HG02642 (cell line): ENCODE results near the gene TGFBR1.
"Not testable (repeated sequence)": the region's sequence is repeated elsewhere in the genome, so short reads cannot be mapped to it uniquely, and the experiment has no call there.

ENCODE experiments used
- ATAC-seq: cut with Tn5 transposase; IDR thresholded peaks from one replicate; pipeline ENCODE4 v1.9.1; 2021; ENCODE audit warnings: mild to moderate bottlenecking; ENCODE audit not compliant: unreplicated experiment, poor library complexity

Gene TGFBR1

DNA sequence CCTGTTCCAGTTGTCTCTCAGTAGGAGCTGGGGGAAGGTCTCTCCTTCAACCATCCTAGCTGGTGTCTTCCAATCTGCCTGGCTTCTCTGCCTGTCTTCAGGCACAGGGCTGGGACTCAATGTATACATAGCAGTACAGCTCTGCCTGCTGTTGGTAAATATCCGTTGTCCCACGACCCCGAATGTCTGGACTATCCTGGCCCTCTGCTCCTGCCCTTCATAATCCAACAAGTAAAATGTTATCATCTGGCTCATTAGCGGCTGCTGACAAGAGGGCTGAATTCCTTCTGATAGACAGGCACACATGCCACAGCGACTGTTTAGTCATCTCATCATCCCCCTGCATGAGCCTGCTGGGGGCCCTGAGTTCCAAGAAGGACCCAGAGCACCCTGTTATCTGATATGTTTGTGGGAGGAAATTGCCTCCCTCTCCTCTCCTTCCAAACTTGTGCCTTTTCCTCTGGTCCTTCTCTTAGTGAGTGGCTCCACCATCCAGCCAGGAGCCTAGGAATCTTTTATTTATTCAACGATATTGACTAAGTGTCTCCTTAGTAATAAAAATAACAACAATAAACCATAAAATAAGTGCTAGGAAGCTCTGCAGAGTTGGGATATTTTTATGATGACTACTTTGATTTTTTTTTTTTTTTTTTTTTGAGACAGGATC, 29.5 kb upstream of the TGFBR1 start:
- no peak for ATAC-seq

DNA sequence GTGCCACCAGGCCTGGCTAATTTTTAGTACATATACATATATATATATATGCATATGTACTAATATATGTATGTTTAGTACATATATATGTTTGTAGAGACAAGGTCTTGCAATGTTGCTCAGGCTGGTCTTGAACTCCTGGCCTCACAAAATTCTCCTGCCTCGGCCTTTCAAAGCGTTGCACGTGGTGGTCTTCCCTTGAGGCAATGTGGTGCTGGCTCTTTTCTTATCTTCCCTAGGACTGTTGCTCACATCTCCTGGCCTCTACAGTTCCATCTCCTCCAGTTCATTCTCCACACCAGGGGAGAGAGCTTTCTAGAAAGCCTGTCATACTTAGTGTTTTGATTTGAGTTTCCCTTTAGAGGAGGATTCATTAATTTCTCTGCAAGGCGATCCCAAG, 28.9 kb upstream of the TGFBR1 start:
- ATAC-seq = no peak

DNA sequence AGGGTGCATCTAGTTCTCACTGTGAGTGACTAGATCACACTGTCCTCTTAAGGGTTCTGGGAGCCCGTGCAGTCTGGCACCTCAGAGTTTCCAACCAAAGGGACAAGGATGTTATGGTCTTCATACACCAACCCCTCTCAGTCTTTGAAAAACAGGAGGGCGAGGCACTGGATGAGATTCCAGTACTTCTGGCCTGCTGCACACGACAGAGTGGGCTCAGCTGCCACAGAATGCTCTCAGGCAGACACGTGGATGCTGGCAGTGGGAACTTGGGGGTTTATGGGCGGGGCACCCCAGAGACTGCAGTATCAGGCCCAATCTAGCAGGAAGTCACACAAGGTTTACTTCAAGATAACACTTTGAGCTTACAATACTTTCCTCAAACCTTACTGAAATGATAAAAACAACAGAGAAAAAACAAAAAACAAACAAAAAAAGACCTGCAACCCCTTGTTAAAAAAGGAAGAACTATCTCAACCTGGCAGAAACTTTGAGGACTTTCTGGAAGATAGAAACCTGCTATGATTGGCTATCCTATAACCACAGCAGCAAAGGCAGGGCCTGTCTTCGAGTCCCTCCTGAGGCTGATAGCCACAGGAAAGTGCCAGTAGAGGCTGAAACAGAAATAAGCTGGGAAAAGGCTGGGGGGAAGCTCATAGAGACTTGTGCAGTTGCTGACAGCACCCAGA, 28.3 kb upstream of the TGFBR1 start:
- ATAC-seq = no peak

DNA sequence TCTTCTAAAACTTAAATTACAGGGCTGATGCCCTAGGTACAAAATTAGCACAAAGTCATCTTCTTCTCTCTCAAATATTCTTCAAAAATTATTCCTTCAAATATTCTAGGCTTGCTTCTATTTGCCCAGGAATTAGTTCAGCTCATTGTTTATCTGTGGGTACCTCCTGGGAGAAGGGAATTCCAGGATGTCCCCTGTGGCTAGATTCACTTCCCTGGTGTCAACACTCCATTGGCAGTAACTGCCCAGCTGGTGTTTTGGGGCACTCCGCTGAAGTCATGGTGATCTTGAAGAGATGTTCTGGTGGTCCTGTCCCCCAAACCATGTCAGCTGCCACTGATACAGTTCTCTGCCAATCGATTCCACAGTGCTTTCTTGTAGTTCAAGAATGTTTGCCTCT, 26.2 kb upstream of the TGFBR1 start:
- no peak for ATAC-seq

DNA sequence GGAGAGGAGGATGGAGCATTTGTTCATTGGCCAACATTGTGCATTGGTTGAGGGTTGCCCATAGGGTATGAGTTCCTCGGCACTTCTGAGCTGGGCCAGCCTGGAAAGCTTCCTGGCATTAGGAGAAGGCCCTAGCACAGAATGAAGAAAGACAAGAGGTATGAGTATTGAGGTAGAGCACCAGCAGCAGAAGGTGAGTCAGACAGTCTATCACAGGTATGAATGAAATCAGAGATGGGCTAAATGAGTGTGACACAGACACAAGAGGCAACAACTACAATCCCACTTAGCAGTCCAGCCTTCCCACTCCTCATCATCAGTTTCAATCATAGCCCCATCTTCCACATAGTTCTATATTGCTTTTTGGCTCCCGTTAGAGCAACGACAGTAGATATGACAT, 25.4 kb upstream of the TGFBR1 start:
- no peak for ATAC-seq

DNA sequence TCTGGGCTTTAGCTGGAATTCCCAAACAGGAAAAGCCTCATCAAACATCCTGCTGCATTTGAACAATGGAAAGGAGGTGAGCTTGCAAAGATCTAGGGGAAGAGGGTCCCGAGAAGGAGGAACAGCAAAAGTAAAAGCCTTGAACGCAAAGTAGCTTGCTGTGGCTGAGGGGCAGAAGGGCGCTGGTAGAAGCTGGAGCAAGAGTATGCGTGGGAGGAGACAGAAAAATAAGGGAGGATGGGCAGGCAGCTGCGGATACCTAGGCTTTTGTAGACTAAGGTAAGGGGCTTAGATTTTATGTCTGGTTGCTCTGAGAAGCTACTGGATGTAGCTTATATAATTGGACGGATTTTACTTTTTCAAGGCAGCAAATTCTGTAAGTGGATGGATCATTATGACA, 21.9 kb upstream of the TGFBR1 start:
- ATAC-seq = no peak

DNA sequence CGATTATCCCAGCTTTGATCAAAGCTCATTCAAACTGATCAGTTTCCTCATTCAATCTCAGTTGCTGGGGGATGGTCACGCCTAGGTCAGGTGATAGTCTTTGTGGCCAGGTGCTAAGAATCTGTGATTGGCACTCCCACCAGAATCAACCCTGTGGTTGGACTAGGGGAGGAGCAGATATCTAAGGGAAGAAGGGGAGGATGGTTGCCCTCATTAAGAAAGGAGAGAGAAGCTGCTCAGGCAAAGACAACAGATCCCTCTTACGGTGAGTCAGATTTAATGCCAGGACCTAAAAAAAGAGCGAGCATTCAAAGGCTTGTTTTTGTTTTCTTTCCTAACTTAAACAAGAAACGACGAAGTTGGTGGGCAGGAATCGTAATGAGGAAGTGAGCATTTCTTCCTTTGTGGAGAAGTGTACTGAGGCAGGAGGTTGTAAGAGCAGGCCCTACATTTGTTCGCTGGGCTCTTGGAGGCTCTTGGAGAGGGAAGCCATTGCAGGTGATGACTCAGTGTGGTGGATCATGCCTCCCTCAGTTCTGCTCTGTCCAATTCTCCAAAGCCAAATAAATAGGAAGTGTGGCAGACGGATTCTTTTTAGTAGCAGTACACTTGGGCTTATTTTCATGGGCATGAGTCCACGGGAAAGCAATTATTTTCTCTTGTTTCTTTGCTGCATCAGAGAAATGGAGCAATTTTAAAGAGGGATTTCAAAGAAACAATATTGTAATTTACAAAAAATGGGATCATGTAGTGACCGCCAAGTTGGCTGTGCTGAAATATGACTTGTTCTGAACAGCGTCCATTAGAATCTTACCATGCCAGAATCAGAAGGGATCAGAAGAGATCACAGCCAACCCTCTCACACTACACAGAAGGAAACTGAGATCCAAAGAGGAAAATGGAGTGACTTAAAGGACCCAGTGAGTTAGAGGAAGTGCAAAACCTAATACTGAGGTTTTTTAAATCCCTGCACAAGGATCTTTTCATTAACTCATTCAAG, 18.7 kb upstream of the TGFBR1 start:
- ATAC-seq = no peak

DNA sequence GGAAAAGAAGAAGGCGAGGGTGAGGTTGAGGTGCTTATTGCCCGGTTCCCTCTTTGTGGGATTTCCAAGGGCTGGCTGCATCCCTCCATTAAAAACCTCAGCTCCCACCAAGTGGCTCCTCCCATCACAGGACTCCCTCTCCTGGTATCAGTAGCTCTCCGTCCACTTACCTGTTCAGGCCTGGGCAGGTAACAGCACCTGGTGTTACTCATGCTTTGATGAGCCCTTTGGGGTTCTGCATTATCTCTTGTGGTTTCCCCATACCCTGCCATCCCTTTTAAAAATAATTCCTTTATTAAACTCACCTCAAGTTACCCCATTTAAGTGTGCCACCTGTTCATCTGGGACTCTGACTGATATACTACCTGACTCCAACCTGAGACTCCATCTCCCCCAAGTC, 17.5 kb upstream of the TGFBR1 start:
- ATAC-seq = no peak

DNA sequence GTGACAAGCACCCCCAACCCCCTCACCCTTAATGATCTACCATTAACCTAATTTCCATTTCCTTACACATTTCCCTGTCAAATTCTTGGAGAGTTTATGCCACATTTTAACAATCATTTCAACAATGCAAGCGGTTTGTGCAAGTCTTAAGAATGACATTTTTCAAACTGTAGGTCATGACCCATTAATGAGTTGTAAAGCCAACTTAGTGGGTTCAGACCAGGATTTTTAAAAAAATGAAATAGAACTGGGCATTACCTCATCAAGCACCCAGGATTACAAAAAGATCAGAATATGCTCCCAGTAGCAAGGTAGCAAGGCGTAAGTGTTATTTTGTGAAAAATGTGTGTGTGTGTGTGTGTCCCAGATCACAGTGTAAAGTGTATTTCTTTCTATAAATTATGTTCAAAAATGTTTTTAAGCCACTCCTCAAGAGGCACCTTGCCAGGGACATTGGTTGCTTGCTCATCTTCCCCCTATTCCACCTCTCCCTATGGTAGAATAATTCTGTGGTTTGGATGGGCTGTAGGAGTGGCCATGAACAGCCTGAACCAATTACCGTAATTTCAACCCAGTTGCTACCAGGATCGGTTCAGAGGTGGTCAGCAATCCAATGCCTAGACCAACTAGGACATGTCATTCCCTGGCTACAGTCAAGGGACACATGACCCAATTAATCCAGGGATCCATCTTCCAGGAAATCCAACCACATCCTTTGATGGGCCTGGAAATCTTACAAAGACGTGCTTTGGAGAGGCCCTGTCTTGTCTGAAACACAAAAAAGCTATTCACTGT, 14.4 kb upstream of the TGFBR1 start:
- no peak for ATAC-seq

DNA sequence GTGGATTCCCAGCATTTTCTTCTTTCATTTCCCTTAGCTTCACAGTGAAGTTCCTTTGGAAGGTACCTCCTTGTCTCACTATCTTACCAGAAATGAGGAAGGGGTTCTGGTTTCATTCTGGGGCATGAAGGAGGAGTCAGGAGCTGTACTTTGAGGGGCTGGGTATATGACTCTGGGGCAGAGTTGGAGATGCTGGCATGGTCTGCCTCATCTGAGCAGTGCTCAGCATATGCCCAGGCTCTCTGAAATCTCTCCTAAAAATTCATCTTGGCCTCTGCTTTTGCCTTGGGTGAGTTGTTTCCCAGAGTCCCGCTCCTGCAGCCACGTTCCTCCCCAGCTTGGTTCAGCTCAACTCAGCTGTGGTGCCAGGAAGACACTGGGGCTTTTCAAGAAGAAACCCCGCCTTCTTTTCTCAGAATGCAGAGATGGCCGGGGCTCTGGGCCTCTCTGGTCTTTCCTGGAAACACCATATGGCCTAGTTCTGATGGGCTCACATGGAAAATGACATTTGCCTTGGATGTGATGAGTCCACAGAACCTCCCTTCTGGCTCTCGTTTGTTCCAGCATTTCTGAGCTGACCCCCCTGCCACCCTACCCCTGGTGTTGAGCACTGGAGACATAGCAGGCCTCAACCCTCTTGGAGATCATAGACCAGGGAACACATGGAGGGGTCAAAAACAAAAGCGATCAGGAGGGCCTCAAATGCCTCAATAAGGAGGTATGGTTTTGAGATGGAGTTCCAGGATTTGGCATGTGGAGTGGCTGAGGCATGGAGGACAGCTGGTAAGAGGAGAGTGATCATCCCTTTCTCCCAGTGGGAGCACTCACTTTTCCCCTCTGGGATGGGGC, 12.0 kb upstream of the TGFBR1 start:
- ATAC-seq = no peak

DNA sequence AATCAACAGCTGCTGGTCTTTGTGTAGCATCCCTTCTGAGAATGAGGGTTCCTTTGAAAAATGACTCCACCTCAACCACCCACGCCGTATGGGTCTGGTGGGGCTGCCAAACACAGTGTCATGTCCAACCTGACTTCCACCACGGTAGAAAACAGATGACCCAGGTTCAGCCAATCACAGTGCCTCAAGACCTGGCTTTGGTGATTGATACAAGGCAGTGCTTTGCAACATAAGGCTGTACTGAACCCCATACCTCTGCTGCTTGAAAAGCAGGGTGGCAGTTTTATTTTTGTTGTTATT, 11.5 kb upstream of the TGFBR1 start:
- ATAC-seq = no peak

DNA sequence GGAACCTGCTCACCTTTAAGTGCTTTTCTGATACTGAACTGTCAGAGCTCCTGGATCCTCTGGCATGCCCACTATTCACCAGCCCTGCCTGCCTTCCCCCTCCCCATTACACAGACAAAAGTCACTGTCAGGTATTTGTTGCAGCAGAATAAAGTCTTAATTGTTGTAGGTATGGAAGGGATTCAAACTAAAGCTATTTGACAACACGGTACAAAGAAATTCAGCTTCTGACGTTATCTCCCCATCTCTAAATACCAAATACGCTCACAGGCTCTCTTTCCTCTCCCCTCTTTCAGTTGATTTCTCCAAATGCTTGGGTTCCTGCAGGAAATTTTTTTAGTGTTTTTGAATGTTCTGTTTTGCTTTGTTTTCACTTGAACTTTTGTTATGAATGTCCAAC, 9.3 kb upstream of the TGFBR1 start:
- no peak for ATAC-seq

DNA sequence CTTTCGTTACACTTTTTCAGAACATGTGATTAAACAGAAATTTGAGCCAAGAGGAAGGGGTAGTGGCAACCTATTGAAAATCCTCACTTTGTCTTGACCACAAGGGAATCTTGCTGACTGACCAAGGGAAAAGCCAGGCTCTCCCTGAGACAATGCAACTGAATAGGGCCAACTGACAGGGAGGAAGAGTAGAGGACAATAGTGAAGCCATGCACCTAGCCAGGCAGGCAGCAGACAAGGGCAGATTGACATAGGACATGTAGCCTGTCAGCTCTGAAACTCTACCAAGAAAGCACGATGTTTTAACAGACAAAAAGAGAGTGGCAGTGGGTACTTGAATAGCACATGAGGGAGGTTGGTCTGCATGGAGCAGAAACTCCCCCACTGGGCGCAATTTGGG, 8.5 kb upstream of the TGFBR1 start:
- no peak for ATAC-seq

DNA sequence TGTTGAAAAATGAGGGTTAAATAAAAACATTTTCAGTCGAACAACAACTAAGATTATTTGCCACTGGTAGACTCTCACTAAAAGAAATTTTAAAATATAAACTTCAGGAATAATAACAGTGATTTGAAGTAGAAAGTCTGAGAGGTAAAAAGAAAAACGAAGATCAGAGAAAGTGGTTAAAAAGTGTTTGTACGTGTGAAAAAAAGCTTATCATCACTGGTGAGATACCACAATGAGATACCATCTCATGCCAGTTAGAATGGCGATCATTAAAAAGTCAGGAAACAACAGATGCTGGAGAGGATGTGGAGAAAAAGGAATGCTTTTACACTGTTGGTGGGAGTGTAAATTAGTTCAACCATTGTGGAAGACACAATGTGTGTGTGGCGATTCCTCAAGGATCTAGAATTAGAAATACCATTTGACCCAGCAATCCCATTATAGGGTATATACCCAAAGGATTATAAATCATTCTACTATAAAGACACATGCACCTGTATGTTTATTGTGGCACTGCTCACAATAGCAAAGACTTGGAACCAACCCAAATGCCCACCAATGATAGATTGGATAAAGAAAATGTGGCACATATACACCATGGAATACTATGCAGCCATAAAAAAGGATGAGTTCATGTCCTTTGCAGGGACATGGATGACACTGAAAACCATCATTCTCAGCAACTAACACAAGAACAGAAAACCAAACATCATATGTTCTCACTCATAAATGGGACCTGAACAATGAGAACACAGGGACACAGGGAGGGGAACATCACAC, 4.9 kb upstream of the TGFBR1 start:
- not testable (repeated sequence) for ATAC-seq

DNA sequence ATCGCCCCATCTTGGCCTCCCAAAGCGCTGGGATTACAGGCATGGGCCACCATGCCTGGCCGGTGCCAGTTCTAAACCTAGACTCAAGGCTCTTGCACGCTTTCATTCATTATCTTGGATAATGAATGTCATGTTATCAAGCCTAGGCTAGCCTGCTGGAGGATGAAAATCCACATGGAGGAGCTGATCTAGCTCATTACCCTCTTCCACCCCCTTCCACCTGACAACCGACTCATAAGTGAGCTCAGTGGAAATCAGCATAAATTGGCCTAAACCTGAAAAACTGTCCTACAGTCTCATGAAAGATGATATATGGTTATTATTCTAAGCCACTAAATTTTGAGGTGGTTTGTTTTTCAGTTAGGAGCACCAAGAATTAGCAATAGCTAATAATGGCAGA, 3.6 kb upstream of the TGFBR1 start:
- ATAC-seq = no peak

DNA sequence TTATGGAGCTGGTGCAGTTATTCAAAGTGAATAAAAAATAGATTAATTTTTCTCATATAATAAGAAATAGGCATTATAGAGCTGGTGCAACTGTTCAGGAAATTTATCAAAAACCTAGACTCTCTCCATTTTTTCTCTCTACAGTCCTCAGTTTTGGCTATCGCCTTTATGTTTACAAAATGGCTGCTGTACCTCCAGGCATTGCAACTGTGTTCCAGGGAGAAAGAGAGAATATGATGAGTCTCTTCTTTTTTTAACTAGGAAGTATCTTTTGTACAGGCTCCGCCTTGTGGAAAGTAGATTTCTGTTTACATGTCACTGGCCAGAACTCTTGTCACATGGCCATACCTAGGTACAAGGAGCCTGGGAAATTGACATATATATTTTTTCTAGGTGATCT, 3.1 kb upstream of the TGFBR1 start:
- ATAC-seq = no peak

DNA sequence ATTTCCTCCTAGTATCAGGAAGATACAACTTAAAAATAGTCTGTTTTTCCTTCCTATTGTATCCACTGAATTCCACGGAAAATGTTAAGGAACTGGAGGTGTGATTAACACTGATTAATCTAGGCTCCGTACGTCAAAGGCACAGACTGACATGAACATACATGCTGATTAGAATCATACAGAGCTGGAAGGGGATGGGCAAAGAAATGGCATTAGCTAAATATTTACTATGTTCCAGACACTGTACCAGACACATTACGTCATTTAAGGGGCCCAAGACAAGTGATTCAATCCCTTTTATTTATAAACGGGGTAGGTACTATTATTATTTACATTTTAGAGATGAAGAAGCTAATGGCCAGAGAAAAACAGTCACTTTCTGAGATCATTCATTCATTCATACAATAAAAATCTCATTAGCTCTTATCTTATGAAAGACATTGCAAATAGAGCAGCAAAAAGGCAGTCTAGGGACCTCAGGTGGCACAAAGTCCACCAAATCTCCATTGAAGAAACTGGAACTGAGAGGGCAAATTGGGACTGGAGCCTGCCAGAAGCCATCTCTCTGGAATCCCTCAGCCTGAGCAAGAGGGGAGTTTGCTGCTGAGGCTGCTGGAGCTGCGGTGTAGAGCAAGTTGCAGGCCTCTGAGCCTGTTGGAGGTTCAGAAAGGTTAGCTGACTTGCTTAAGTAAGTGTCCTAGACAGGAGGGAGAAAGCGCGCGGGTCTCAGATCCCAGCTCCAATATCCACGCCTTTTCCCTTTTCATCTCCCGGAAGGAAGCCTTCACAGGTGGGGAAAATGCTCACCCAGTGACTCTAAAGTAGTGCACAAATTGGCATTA, 1.6 kb upstream of the TGFBR1 start:
- no peak for ATAC-seq

DNA sequence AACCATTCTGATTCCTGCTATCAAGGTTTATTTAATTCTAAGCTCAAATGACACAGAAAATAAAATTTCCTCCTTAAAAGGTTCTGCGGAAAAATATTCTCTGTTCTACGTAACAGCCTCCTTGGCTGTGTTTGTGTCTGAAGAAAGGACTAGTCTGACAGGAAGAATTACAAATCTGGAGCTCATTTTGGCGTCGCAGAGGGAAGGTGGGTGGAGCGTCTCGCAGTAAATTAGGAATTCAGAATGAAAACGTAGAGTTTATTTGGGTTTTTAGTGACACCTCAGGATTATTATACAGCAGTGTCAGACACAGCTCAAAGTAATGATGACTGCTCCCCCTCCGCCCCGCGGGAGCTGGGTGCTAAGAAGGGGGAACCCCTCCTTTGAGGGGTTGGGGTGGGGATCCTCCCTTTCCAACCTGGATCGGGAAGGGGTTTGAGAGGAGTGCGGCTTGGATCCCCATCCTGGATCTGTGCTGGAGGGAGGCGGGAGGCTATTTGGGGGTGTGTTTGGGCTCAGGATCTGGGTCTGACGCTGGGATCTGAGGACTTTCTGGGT, 933 bp upstream of the TGFBR1 start:
- ATAC-seq = no peak
